ENCODE measurements around the gene NBEA. TPM values are rescaled to one million over a fixed set of nuclear protein-coding genes. Genes with fewer than 3 reads are reported as not detected.

The NBEA gene
- polyA plus RNA-seq, 2 of the 4 experiments (the other 2 are of a cell fraction) = 3.5 to 11.8 TPM

DNA sequence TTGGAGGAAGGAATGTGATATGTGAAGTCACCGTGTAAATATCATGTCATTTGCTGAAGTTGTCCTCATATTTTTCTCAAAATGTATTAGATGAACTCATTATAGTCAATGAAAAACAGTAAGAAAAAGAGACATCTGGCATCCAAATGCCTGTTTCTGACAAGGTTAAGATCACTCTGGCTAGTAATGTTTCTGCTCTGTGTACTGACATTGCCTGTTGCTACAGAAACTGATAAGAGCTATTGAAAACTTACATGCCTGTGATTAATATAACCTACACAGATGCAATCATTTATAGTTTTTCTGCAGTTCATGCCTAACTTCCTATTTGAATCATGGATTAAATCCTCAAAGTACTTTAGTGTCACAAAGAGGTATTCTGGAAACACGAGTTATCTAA, 249.8 kb downstream of the NBEA start:
- ChIA-PET POLR2A (no interaction called here), CTCF (no interaction called here)
- no peak for ATAC-seq
- Histone ChIP-seq H3K9me3 (0 out of 3 replicates have a peak, but pooled peaks cover 3% of the 10 kb centered on the region), H3K4me3 (no peak overlapping the region), H3K27ac (no peak overlapping the region), H3K4me1 (no peaks in the 10 kb centered on the region), H3K4me2 (no peak overlapping the region)
- TF ChIP-seq TFCP2L1 (CRISPR knock-in tag; IDR thresholded peaks at IDR 0.05) (no peak), ZFP36 (IDR thresholded peaks at IDR 0.05; ENCODE audit: borderline replicate concordance, partially characterized antibody) (no peak), RARB (CRISPR knock-in tag; IDR thresholded peaks at IDR 0.05) (no peak), MAFK (IDR thresholded peaks at IDR 0.05; ENCODE audit: partially characterized antibody) (no peak), HOXB5 (CRISPR knock-in tag; IDR thresholded peaks at IDR 0.05) (no peak)
- TF ChIP-seq, protein P1, sequence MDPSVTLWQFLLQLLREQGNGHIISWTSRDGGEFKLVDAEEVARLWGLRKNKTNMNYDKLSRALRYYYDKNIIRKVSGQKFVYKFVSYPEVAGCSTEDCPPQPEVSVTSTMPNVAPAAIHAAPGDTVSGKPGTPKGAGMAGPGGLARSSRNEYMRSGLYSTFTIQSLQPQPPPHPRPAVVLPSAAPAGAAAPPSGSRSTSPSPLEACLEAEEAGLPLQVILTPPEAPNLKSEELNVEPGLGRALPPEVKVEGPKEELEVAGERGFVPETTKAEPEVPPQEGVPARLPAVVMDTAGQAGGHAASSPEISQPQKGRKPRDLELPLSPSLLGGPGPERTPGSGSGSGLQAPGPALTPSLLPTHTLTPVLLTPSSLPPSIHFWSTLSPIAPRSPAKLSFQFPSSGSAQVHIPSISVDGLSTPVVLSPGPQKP (IDR thresholded peaks at IDR 0.05; ENCODE audit: low read depth, low read length) = no peak
- TF ChIP-seq, protein P2, sequence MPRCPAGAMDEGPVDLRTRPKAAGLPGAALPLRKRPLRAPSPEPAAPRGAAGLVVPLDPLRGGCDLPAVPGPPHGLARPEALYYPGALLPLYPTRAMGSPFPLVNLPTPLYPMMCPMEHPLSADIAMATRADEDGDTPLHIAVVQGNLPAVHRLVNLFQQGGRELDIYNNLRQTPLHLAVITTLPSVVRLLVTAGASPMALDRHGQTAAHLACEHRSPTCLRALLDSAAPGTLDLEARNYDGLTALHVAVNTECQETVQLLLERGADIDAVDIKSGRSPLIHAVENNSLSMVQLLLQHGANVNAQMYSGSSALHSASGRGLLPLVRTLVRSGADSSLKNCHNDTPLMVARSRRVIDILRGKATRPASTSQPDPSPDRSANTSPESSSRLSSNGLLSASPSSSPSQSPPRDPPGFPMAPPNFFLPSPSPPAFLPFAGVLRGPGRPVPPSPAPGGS (IDR thresholded peaks at IDR 0.05) = no peak
- no peak for DNase-seq (ENCODE audit: low read depth in 1 of 2, low spot score in 1 of 2)
- 96% methylated on average over 2 of the region's 2 CpGs for WGBS (ENCODE audit: missing lambda C conversion rate)
- no peak for FAIRE-seq

DNA sequence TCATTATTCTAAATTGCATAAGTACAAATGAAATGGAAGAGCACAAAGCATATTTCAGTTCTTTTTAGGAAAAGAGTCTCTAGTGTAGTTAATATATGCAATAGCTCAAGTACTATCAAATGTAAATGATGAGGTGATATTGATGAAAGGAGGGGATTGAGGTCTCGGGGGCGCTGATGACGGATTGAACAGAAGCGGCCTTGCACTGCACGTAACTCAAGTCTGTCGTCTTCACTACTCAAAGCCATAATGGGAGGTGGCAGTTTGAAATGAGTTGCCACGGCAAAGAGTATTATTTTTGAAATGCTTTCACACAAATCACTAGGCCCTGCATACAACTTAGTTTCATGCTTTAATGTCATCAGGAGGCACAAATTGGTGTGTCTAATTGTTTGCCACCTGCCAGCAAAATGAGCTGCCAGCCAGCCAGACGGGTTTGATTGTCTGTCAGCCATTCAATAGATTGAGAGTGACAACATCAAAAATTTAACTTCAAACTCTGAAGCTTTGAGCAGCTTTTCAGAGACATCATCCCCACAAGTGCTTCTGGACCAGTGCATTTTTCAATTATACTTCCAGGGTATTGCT, 256.6 kb downstream of the NBEA start:
- WGBS (ENCODE audit: missing lambda C conversion rate) = 97% methylated on average over 8 of the region's 8 CpGs
- no peak overlapping the region for H3K4me3 ChIP-seq
- DNase-seq (ENCODE audit: low read depth in 1 of 2, low spot score in 1 of 2) (no peak), ATAC-seq (no peak), FAIRE-seq (no peak)
- no peak overlapping the region for H3K27ac ChIP-seq
- no peaks in the 10 kb centered on the region for H3K4me1 ChIP-seq
- H3K9me3 ChIP-seq = no peaks in the 10 kb centered on the region
- no peak for TF ChIP-seq HOXB13 (CRISPR knock-in tag; IDR thresholded peaks at IDR 0.05; ENCODE audit: low read depth)
- no peak for TF ChIP-seq JUN (IDR thresholded peaks at IDR 0.05)
- TF ChIP-seq RNF2 (IDR thresholded peaks at IDR 0.05; ENCODE audit: borderline replicate concordance, low read depth) = no peak
- TF ChIP-seq, protein P3, sequence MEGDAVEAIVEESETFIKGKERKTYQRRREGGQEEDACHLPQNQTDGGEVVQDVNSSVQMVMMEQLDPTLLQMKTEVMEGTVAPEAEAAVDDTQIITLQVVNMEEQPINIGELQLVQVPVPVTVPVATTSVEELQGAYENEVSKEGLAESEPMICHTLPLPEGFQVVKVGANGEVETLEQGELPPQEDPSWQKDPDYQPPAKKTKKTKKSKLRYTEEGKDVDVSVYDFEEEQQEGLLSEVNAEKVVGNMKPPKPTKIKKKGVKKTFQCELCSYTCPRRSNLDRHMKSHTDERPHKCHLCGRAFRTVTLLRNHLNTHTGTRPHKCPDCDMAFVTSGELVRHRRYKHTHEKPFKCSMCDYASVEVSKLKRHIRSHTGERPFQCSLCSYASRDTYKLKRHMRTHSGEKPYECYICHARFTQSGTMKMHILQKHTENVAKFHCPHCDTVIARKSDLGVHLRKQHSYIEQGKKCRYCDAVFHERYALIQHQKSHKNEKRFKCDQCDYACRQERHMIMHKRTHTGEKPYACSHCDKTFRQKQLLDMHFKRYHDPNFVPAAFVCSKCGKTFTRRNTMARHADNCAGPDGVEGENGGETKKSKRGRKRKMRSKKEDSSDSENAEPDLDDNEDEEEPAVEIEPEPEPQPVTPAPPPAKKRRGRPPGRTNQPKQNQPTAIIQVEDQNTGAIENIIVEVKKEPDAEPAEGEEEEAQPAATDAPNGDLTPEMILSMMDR (IDR thresholded peaks at IDR 0.05) = no peak
- TF ChIP-seq MAFK (IDR thresholded peaks at IDR 0.05; ENCODE audit: partially characterized antibody) = no peak
- no peak for TF ChIP-seq CHD2 (IDR thresholded peaks at IDR 0.05; ENCODE audit: low read length, partially characterized antibody)
- no peak for TF ChIP-seq SREBF2 (IDR thresholded peaks at IDR 0.05)
- no peak for TF ChIP-seq POLR2AphosphoS2 (conservative IDR thresholded peaks at IDR 0.05; ENCODE audit: low read length)
- no peak for TF ChIP-seq EHMT2 (IDR thresholded peaks at IDR 0.05; ENCODE audit: low read depth)
- TF ChIP-seq, protein P4, sequence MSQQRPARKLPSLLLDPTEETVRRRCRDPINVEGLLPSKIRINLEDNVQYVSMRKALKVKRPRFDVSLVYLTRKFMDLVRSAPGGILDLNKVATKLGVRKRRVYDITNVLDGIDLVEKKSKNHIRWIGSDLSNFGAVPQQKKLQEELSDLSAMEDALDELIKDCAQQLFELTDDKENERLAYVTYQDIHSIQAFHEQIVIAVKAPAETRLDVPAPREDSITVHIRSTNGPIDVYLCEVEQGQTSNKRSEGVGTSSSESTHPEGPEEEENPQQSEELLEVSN (IDR thresholded peaks at IDR 0.05; ENCODE audit: borderline replicate concordance, low read depth) = no peak
- TF ChIP-seq, protein P1 (IDR thresholded peaks at IDR 0.05; ENCODE audit: low read depth, low read length) = no peak
- ChIA-PET POLR2A (no interaction called here), CTCF (no interaction called here)
- no peak overlapping the region for H3K4me2 ChIP-seq

DNA sequence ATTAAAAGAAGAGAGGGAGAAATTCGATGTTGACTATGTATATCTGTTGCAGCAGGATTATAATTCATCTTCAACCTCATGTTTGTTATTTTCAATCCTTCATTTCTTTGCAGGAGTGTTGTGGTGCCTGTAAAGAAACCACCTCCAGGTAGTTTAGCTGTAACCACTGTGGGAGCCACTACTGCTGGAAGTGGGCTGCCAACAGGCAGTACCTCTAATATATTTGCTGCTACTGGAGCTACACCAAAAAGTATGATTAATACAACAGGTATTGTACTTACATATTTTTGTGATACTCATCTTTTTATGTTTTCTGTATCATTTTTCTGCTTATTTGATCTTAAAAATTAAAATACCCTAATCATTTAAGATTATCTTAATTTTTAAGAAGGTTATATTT, 266.5 kb downstream of the NBEA start:
- Histone ChIP-seq H3K4me3 (no peak overlapping the region), H3K9me3 (no peaks in the 10 kb centered on the region), H3K27ac (no peak overlapping the region), H3K4me1 (no peaks in the 10 kb centered on the region), H3K4me2 (no peak overlapping the region)
- 56% methylated on average over 1 of the region's 1 CpG for WGBS (ENCODE audit: missing lambda C conversion rate)
- ChIA-PET CTCF (no interaction called here), POLR2A (no interaction called here)
- FAIRE-seq (no peak), DNase-seq (ENCODE audit: low read depth in 1 of 2, low spot score in 1 of 2) (no peak), ATAC-seq (no peak)
- TF ChIP-seq JUNB (IDR thresholded peaks at IDR 0.05) = no peak
- no peak for TF ChIP-seq TP53 (CRISPR knock-in tag; IDR thresholded peaks at IDR 0.05)
- no peak for TF ChIP-seq CHD2 (IDR thresholded peaks at IDR 0.05; ENCODE audit: low read length, partially characterized antibody)
- no peak for TF ChIP-seq KDM1A (IDR thresholded peaks at IDR 0.05; ENCODE audit: low read depth)
- TF ChIP-seq, protein P5, sequence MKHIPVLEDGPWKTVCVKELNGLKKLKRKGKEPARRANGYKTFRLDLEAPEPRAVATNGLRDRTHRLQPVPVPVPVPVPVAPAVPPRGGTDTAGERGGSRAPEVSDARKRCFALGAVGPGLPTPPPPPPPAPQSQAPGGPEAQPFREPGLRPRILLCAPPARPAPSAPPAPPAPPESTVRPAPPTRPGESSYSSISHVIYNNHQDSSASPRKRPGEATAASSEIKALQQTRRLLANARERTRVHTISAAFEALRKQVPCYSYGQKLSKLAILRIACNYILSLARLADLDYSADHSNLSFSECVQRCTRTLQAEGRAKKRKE (CRISPR knock-in tag; IDR thresholded peaks at IDR 0.05; ENCODE audit: low read depth) = no peak
- no peak for TF ChIP-seq CBX2 (IDR thresholded peaks at IDR 0.05; ENCODE audit: borderline replicate concordance, low read depth)
- TF ChIP-seq, protein P2 (IDR thresholded peaks at IDR 0.05) = no peak
- no peak for TF ChIP-seq HOXB13 (CRISPR knock-in tag; IDR thresholded peaks at IDR 0.05; ENCODE audit: low read depth)
- no peak for TF ChIP-seq MYC (IDR thresholded peaks at IDR 0.05; ENCODE audit: borderline replicate concordance, low read length)
- TF ChIP-seq NFE2L2 (conservative IDR thresholded peaks at IDR 0.05; ENCODE audit: low read length) = no peak

Measured in A549 (cell line).